Activated CD4-positive, alpha-beta T cell treated with anti-CD3 and anti-CD28 coated beads for 24 hours (primary cell): ENCODE data around the gene MEF2D.
A peak's percentile ranks its signal among the peaks of the same experiment; 100 is the strongest.

Experiments
- DNase-seq, 2 donors: peaks; one replicate each; pipeline ENCODE4 v3.0.0-alpha.2; 2020; ENCODE audit warnings: low read depth in 2 of 2

MEF2D gene

GRCh38 chr1:156488566-156489165 is 11.9 kb downstream of the MEF2D start:
- DNase-seq = no peak

- no peak for DNase-seq
Measured at GRCh38 chr1:156487862-156488261, 12.7 kb downstream of the MEF2D start.

- no peak for DNase-seq
Measured at GRCh38 chr1:156486421-156487344, 13.9 kb downstream of the MEF2D start.

GRCh38 chr1:156485984-156486383 is 14.6 kb downstream of the MEF2D start:
- DNase-seq = no peak

- DNase-seq = no peak
Measured at GRCh38 chr1:156484480-156485058, 16.0 kb downstream of the MEF2D start.

- no peak for DNase-seq
Measured at GRCh38 chr1:156483397-156483796, 17.2 kb downstream of the MEF2D start.

- DNase-seq = no peak
Measured at GRCh38 chr1:156482276-156482675, 18.3 kb downstream of the MEF2D start.

- DNase-seq = no peak
Measured at GRCh38 chr1:156481527-156481926, 19.0 kb downstream of the MEF2D start.

- DNase-seq = peak; percentile 64 to 76
Measured at GRCh38 chr1:156480411-156481192, 20.0 kb downstream of the MEF2D start.

- no peak for DNase-seq
Measured at GRCh38 chr1:156480016-156480370, 20.6 kb downstream of the MEF2D start.

- no peak for DNase-seq
Measured at GRCh38 chr1:156479093-156480015, 21.2 kb downstream of the MEF2D start.

- DNase-seq = no peak
Measured at GRCh38 chr1:156478250-156478627, 22.3 kb downstream of the MEF2D start.

GRCh38 chr1:156477526-156478249 is 22.9 kb downstream of the MEF2D start:
- DNase-seq = no peak

- DNase-seq = no peak
Measured at GRCh38 chr1:156476501-156477298, 23.9 kb downstream of the MEF2D start.

GRCh38 chr1:156475568-156476500 is 24.7 kb downstream of the MEF2D start:
- no peak for DNase-seq

- DNase-seq = no peak
Measured at GRCh38 chr1:156474966-156475365, 25.6 kb downstream of the MEF2D start.

- DNase-seq = no peak
Measured at GRCh38 chr1:156471496-156472490, 28.8 kb downstream of the MEF2D start.
